Subcutaneous adipose tissue (tissue), 4 donors: Measurements from ENCODE around the gene TEX29. TPM values are rescaled to one million over a fixed set of nuclear protein-coding genes. Genes with fewer than 3 reads are reported as not detected.

ENCODE experiments used
- total RNA-seq, 4 donors: library from RNA; depleted of rRNA; stranded (reverse); fragments of >200 nt; gene quantifications; one replicate each; pipeline ENCODE4 v1.1.0, GENCODE V29; 2016
- TF ChIP-seq, protein P1 (sequence below): fragments of 450-650 bp; IDR thresholded peaks from one replicate; pipeline ENCODE4 v1.5.1; 2016; ENCODE audit warnings: low read depth, mild to moderate bottlenecking, control low read depth, antibody characterized with exemption, moderate library complexity

Gene TEX29
- total RNA-seq, 4 donors from 2014 or later, result not detected

DNA sequence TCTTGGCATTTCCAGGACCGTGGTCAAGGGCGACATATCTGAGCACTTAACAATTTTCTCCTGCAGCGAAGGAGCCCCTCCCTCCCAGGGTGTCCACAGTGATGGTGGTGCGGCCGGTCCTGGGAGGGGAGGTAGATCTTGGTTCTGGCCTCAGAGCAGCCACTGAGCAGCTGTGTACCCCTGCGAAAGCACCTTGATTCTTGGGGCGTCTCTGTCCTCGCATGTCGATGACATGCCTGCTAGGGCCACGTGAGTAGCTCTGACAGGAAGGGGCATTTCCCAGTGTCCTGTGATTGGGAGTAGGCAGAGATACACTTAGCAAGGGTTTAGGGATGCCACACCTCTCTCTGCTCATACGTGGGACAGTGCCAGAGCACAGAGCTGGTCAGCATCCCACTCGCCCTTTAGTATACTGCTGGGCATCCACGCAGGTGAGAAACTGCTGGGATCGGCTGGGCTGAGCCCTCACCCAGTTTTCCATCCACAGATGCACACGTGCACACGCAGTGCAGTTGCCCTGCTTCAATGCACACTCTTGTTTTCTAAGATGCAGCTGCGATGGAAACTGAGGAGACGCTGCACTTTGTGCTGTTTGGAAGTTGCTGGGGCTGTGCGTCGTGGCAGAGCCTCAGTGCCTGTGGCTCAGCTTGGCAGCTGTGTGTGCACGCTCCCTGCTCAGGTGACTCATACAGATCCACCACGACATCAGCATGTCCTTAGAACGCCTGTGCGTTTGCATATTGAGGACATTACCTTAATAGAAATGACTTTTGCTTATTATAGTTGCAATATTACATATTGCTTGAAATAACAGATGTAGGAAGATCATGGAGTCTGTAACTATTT, 66.8 kb downstream of the TEX29 start:
- TF ChIP-seq, protein P1, sequence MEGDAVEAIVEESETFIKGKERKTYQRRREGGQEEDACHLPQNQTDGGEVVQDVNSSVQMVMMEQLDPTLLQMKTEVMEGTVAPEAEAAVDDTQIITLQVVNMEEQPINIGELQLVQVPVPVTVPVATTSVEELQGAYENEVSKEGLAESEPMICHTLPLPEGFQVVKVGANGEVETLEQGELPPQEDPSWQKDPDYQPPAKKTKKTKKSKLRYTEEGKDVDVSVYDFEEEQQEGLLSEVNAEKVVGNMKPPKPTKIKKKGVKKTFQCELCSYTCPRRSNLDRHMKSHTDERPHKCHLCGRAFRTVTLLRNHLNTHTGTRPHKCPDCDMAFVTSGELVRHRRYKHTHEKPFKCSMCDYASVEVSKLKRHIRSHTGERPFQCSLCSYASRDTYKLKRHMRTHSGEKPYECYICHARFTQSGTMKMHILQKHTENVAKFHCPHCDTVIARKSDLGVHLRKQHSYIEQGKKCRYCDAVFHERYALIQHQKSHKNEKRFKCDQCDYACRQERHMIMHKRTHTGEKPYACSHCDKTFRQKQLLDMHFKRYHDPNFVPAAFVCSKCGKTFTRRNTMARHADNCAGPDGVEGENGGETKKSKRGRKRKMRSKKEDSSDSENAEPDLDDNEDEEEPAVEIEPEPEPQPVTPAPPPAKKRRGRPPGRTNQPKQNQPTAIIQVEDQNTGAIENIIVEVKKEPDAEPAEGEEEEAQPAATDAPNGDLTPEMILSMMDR, result no peak

DNA sequence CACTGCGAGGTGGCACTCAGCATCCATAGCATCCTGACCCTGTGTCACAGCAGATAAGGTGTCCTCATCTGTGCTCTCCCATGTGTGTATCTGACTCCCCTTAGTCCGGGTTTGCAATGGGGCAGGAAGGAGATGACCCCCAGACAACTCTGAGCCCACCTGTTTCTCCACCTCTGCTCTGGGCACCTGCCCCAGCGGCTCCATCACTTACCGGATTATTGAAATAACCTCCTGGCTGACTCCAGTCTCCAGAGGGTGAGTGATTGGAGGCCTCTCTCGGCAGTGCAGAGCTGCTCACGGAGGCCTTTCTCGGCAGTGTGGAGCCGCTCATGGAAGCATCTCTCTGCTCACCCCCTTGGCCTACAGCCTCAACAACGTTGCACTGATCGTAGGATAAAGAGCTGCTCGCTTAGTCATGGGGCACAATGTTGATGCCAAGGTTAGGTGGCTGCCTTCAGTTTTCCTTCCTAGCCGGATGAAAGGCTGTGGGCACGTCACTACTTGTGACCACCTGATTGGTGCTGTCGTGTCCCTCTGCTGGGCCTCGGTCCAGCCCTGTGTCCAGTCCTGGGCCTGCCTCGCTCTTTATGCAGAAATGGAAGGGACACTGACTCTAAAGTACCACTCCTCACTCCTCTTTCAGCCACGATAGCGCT, 67.6 kb downstream of the TEX29 start:
- TF ChIP-seq, protein P1, result no peak

DNA sequence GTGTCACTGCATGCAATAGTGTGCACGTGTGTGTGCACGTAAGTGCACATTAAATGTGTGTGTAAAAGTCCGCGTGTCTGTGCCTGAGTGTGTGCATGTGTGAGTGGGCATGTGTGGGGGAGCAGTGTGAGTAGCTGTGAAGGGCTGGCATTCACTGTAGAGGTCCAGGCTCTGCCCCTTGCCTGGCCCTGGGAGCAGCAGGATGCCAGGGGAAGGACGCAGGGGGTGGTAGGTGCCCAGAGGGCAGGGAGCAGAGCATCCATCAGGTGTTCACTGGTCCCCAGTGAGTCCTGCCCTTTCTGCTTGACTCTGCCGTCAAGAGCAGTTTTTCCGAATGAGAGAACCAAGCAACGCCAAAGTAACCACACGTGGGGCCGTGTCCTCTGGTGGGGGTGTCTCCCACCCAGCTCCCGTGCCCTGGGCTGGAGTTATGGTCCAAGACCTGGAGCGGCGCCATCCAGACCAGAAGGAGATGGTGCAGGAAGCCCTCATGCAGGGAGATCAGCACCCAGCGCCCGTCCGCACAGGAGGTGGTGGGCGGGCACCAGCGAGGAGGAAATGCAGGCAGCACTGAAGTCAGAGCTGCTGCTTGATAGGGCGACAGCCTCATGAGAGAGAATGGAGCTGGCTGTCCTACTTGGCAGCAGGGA, 68.5 kb downstream of the TEX29 start:
- TF ChIP-seq, protein P1, result no peak

DNA sequence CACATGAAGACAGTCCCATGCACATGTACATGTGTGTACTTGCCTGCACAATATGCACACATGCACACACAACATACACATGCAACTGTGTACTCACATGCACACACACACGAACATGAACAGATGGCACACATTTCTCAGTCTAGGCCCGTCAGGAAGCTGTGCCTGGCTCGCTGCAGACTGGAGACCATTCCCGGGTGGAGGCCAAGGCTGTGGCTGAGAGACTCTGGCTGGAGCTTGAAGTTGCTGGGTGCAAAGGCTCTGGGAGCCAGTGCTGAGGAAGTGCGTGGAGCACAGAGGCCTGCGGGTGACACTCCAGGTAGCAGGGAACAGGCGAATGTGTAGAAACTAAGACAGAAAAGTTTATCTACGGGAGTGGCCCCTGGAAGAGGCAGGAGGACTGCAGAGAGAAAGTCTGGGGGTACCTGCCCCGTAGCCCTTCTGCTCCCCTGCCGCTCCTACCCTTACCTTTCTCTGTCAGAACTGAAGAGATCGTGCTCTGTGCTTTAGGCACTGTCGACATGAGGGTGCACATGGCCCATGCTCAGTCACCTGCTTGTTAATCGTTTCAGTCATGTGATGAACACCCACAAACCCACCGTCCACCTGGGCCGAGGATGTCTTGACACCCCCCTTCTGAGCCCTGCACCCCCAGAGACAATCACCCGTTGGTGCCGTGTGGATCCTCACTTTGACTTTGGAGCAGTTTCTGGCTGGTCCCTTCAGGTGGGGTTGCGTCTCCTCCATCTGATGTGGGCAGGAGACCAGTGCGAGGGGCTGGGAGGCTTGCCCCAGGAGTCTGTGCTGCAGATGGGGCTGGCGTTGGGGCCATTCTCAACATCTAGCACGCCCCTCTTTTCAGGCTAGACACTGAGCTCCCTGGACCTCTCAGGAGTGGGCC, 69.4 kb downstream of the TEX29 start:
- TF ChIP-seq, protein P1, result no peak

DNA sequence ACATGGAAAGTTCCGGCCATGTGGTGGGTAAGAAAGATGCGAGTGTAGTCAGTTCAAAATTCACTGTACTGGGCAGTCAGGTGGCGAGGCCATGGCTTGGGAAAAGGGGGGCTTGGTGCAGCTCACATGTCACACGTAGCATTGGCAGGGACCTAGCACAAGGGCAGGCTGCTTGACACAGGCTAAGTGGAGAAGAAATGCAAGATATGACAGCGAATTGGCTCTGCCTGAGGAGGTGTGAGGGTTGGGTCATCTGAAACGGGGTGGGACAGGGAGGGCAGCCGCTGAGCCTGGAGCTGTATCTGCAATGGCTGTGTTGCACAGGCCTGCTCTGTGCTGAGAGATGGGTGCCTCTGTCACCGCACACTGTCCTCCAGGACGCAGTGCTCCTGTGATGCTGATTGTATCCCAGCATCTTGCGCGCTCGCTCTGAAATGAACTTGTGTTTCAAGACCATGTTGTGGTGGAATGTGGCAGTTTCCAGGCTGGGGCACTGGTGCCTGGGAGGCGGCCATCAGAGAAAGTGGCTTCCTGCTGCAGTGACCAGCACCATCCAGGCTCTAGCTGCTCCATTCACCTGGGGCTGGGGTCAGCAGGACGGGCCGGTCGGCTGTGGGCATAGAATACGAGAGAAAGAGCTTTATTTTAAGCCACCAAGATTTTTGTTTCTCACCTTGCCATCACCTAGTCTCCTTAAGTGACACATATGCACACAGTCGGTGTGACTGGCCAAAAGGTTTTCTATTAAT, 70.3 kb downstream of the TEX29 start:
- TF ChIP-seq, protein P1, result no peak

DNA sequence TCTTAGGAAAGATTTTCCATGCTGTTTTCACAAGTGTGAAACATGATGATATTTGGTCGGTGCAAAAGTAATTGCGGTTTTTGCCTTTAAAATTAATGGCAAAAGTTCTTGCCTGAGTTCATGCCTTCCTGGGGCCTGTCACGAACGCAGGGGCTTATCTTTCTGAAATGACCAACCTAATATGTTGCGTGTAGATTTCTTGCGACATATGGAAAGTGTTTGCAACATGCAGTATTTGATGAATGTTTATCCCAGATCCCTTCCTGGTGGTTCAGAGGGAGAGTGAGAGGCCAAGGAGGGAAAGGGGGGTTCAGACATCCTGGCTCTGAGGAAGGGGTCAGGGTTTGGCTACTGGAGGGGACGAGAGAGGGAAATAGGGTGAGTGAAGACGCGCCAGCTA, 72.0 kb downstream of the TEX29 start:
- TF ChIP-seq, protein P1, result no peak
